ENCODE results near the gene RPL11. TPM values are rescaled to one million over a fixed set of nuclear protein-coding genes. Genes with fewer than 3 reads are reported as not detected.

The RPL11 gene
- total and polyA plus RNA-seq, 2 donors from 2014 or later = 829 to 2,056 TPM

DNA sequence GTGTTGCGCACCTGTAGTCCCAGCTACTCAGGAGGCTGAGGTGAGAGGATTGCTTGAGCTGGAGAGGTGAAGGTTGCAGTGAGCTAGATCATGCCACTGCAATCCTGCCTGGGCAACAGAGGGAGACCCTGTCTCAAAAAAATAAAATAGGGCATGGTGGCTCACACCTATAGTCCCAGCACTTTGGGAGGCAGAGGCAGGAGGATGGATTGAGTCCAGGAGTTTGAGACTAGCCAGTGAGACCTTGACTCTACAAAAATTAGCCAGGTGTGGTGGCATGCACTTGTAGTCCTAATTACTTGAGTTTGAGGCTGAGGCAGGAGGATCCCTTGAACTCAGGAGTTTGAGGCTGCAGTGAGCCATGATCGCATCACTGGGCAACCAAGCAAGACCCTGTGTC lies 9.7 kb downstream of the RPL11 start:
- TF ChIP-seq CTCF (IDR thresholded peaks at IDR 0.05; ENCODE audit: borderline replicate concordance, extremely low read depth, insufficient read depth) = no peak
- intact Hi-C loops (cut with DNase I) = no loop called here
- FAIRE-seq (no peak), DNase-seq (no peak)
- no peak overlapping the region for H3K4me3 ChIP-seq (ENCODE audit: low read length in 3 of 3)
- H3K9ac ChIP-seq (ENCODE audit: low read length in 3 of 3) = no peak overlapping the region
- H3K9me3 ChIP-seq (ENCODE audit: control insufficient read depth in 2 of 3, insufficient read depth in 1 of 3, low read length in 3 of 3) = no peaks in the 10 kb centered on the region
- H3K36me3 ChIP-seq (ENCODE audit: control insufficient read depth in 2 of 3, insufficient read depth in 3 of 3, low read length in 3 of 3) = peaks cover 10 to 36% (median 22%) of the 10 kb centered on the region in 3 donors
- peaks cover 0 to 3% (median 2%) of the 10 kb centered on the region in 3 donors for H3K4me1 ChIP-seq (ENCODE audit: control insufficient read depth in 2 of 3, insufficient read depth in 2 of 3, low read depth in 1 of 3, low read length in 3 of 3)
- no peak overlapping the region for H3K27ac ChIP-seq (ENCODE audit: low read depth in 2 of 2, low read length in 2 of 2)
- no peaks in the 10 kb centered on the region for H3K27me3 ChIP-seq (ENCODE audit: control insufficient read depth, insufficient read depth, low read length)

DNA sequence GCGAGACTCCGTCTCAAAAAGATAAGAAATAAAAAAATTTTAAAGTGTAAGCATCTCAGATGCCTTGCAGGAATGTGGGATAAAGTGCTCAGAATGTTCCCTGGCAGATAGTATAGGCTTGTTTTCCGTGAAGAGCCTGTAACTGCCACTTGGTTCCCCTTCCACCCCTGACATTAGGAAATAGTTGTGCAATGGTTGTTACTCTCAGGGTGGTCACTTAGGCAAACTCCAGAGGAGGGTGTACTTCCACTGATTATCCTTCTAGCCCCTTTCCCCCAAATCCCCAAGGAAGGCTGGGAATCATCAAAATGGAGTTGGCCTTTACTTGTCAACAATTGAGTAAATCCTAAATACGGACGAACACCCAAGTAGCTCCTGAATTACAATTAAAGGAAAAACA lies 10.4 kb downstream of the RPL11 start:
- no peak for DNase-seq
- intact Hi-C loops (cut with DNase I) = no loop called here
- Histone ChIP-seq H3K27ac (ENCODE audit: low read depth in 2 of 2, low read length in 2 of 2) (no peak overlapping the region), H3K36me3 (ENCODE audit: control insufficient read depth in 2 of 3, insufficient read depth in 3 of 3, low read length in 3 of 3) (peaks cover 6 to 29% (median 20%) of the 10 kb centered on the region in 3 donors), H3K27me3 (ENCODE audit: control insufficient read depth, insufficient read depth, low read length) (no peaks in the 10 kb centered on the region), H3K9ac (ENCODE audit: low read length in 3 of 3) (no peak overlapping the region), H3K4me3 (ENCODE audit: low read length in 3 of 3) (no peak overlapping the region), H3K4me1 (ENCODE audit: control insufficient read depth in 2 of 3, insufficient read depth in 2 of 3, low read depth in 1 of 3, low read length in 3 of 3) (peaks cover 0 to 3% (median 2%) of the 10 kb centered on the region in 3 donors), H3K9me3 (ENCODE audit: control insufficient read depth in 2 of 3, insufficient read depth in 1 of 3, low read length in 3 of 3) (no peaks in the 10 kb centered on the region)
- FAIRE-seq = no peak
- no peak for TF ChIP-seq CTCF (IDR thresholded peaks at IDR 0.05; ENCODE audit: borderline replicate concordance, extremely low read depth, insufficient read depth)

GRCh38 chr1:23704834-23705495 lies 13.4 kb downstream of the RPL11 start:
- H3K4me1 ChIP-seq (ENCODE audit: control insufficient read depth in 2 of 3, insufficient read depth in 2 of 3, low read depth in 1 of 3, low read length in 3 of 3) = no peaks in the 10 kb centered on the region

More at GRCh38 chr1:23704834-23705495, 13.4 kb downstream of the RPL11 start:
- H3K9me3 ChIP-seq (ENCODE audit: control insufficient read depth in 2 of 3, insufficient read depth in 1 of 3, low read length in 3 of 3) = no peaks in the 10 kb centered on the region
- no peak for TF ChIP-seq CTCF (IDR thresholded peaks at IDR 0.05; ENCODE audit: borderline replicate concordance, extremely low read depth, insufficient read depth)
- DNase-seq = no peak
- intact Hi-C loops (cut with DNase I) = no loop called here
- no peak overlapping the region for H3K4me3 ChIP-seq (ENCODE audit: low read length in 3 of 3)
- no peaks in the 10 kb centered on the region for H3K27me3 ChIP-seq (ENCODE audit: control insufficient read depth, insufficient read depth, low read length)
- H3K27ac ChIP-seq (ENCODE audit: low read depth in 2 of 2, low read length in 2 of 2) = no peak overlapping the region
- no peak for FAIRE-seq
- H3K9ac ChIP-seq (ENCODE audit: low read length in 3 of 3) = no peak overlapping the region
- peaks cover 2 to 8% (median 7%) of the 10 kb centered on the region in 3 donors for H3K36me3 ChIP-seq (ENCODE audit: control insufficient read depth in 2 of 3, insufficient read depth in 3 of 3, low read length in 3 of 3)
